ENCODE measurements around the gene BCR.

The BCR gene

GRCh38 chr22:23236440-23237184 is 56.3 kb downstream of the BCR start:
- H4K12ac ChIP-seq (ENCODE audit: low read depth, low read length): no peak overlapping the region
- peaks cover 8 to 12% of the 10 kb centered on the region in 2 experiments for H3K36me3 ChIP-seq (ENCODE audit: control insufficient read depth in 1 of 2, insufficient read depth in 2 of 2, low read length in 2 of 2)
- no peak overlapping the region for H4K91ac ChIP-seq (ENCODE audit: low read depth, low read length)
- no peak overlapping the region for H3K4ac ChIP-seq (ENCODE audit: low read depth, low read length)
- H2AK5ac ChIP-seq (ENCODE audit: low read length): no peak overlapping the region
- no peak overlapping the region for H2BK5ac ChIP-seq (ENCODE audit: low read depth, low read length, poor library complexity)
- H3K27ac ChIP-seq (ENCODE audit: low read depth, low read length): no peak overlapping the region
- H3K27me3 ChIP-seq (ENCODE audit: insufficient read depth, low read length): no peaks in the 10 kb centered on the region
- H3K14ac ChIP-seq (ENCODE audit: low read length): no peak overlapping the region
- H3K79me1 ChIP-seq (ENCODE audit: low read length): peaks cover 2% of the 10 kb centered on the region
- no peak overlapping the region for H2AFZ ChIP-seq (ENCODE audit: insufficient read depth, low read length, poor library complexity)
- peaks cover 6 to 17% of the 10 kb centered on the region in 2 experiments for H3K4me1 ChIP-seq (ENCODE audit: control insufficient read depth in 1 of 2, insufficient read depth in 2 of 2, low read length in 2 of 2)
- H3K4me2 ChIP-seq (ENCODE audit: low read length): no peak overlapping the region
- no peak overlapping the region for H3K23ac ChIP-seq (ENCODE audit: low read length)
- H3K18ac ChIP-seq (ENCODE audit: low read length): no peak overlapping the region
- peaks cover 16% of the 10 kb centered on the region for H3K79me2 ChIP-seq (ENCODE audit: control insufficient read depth, insufficient read depth, low read length, poor library complexity)
- no peak overlapping the region for H2BK12ac ChIP-seq (ENCODE audit: low read length)
- no peak overlapping the region for H3K4me3 ChIP-seq (ENCODE audit: low read depth, low read length)
- H3K9ac ChIP-seq (ENCODE audit: low read length): no peak overlapping the region
- no peak for DNase-seq
- peaks cover 2% of the 10 kb centered on the region for H3K9me3 ChIP-seq (ENCODE audit: insufficient read depth, low read depth, low read length)
- WGBS (ENCODE audit: extremely low coverage, insufficient coverage, insufficient read length): no CpG with 5 or more reads among the region's 14 CpGs
- H2BK120ac ChIP-seq (ENCODE audit: insufficient read depth, low read length, poor library complexity): no peak overlapping the region
- no peak overlapping the region for H4K8ac ChIP-seq (ENCODE audit: low read depth, low read length)

GRCh38 chr22:23237201-23237798 is 57.0 kb downstream of the BCR start:
- Histone ChIP-seq H3K36me3 (ENCODE audit: control insufficient read depth in 1 of 2, insufficient read depth in 2 of 2, low read length in 2 of 2) (peaks cover 8 to 11% of the 10 kb centered on the region in 2 experiments), H3K4ac (ENCODE audit: low read depth, low read length) (no peak overlapping the region), H3K79me2 (ENCODE audit: control insufficient read depth, insufficient read depth, low read length, poor library complexity) (peaks cover 10% of the 10 kb centered on the region), H3K23ac (ENCODE audit: low read length) (no peak overlapping the region), H3K79me1 (ENCODE audit: low read length) (peaks cover 2% of the 10 kb centered on the region), H3K14ac (ENCODE audit: low read length) (no peak overlapping the region), H4K12ac (ENCODE audit: low read depth, low read length) (no peak overlapping the region), H2BK5ac (ENCODE audit: low read depth, low read length, poor library complexity) (no peak overlapping the region), H3K4me1 (ENCODE audit: control insufficient read depth in 1 of 2, insufficient read depth in 2 of 2, low read length in 2 of 2) (peaks cover 11 to 21% of the 10 kb centered on the region in 2 experiments), H3K18ac (ENCODE audit: low read length) (no peak overlapping the region), H2BK120ac (ENCODE audit: insufficient read depth, low read length, poor library complexity) (no peak overlapping the region), H2BK12ac (ENCODE audit: low read length) (no peak overlapping the region), H3K4me2 (ENCODE audit: low read length) (no peak overlapping the region), H4K91ac (ENCODE audit: low read depth, low read length) (no peak overlapping the region), H2AK5ac (ENCODE audit: low read length) (no peak overlapping the region), H3K27me3 (ENCODE audit: insufficient read depth, low read length) (no peaks in the 10 kb centered on the region), H2AFZ (ENCODE audit: insufficient read depth, low read length, poor library complexity) (no peak overlapping the region), H3K27ac (ENCODE audit: low read depth, low read length) (no peak overlapping the region), H3K9ac (ENCODE audit: low read length) (no peak overlapping the region), H4K8ac (ENCODE audit: low read depth, low read length) (no peak overlapping the region), H3K9me3 (ENCODE audit: insufficient read depth, low read depth, low read length) (peaks cover 2% of the 10 kb centered on the region), H3K4me3 (ENCODE audit: low read depth, low read length) (no peak overlapping the region)
- WGBS (ENCODE audit: extremely low coverage, insufficient coverage, insufficient read length): no CpG with 5 or more reads among the region's 16 CpGs
- no peak for DNase-seq

- H3K9me3 ChIP-seq (ENCODE audit: insufficient read depth, low read depth, low read length): peaks cover 2% of the 10 kb centered on the region
- H3K4me2 ChIP-seq (ENCODE audit: low read length): no peak overlapping the region
- H3K27me3 ChIP-seq (ENCODE audit: insufficient read depth, low read length): no peaks in the 10 kb centered on the region
- no peak for DNase-seq
- peaks cover 2% of the 10 kb centered on the region for H3K79me1 ChIP-seq (ENCODE audit: low read length)
- no peak overlapping the region for H3K14ac ChIP-seq (ENCODE audit: low read length)
- H4K12ac ChIP-seq (ENCODE audit: low read depth, low read length): no peak overlapping the region
- H2AK5ac ChIP-seq (ENCODE audit: low read length): no peak overlapping the region
- H3K23ac ChIP-seq (ENCODE audit: low read length): no peak overlapping the region
- no peak overlapping the region for H4K8ac ChIP-seq (ENCODE audit: low read depth, low read length)
- H3K4me3 ChIP-seq (ENCODE audit: low read depth, low read length): no peak overlapping the region
- no peak overlapping the region for H2BK120ac ChIP-seq (ENCODE audit: insufficient read depth, low read length, poor library complexity)
- no peak overlapping the region for H3K27ac ChIP-seq (ENCODE audit: low read depth, low read length)
- H3K36me3 ChIP-seq (ENCODE audit: control insufficient read depth in 1 of 2, insufficient read depth in 2 of 2, low read length in 2 of 2): peaks cover 8 to 11% of the 10 kb centered on the region in 2 experiments
- H3K4me1 ChIP-seq (ENCODE audit: control insufficient read depth in 1 of 2, insufficient read depth in 2 of 2, low read length in 2 of 2): peaks cover 17 to 26% of the 10 kb centered on the region in 2 experiments
- WGBS (ENCODE audit: extremely low coverage, insufficient coverage, insufficient read length): no CpG with 5 or more reads among the region's 10 CpGs
- no peak overlapping the region for H3K4ac ChIP-seq (ENCODE audit: low read depth, low read length)
- H2BK12ac ChIP-seq (ENCODE audit: low read length): no peak overlapping the region
- H2BK5ac ChIP-seq (ENCODE audit: low read depth, low read length, poor library complexity): no peak overlapping the region
- H3K18ac ChIP-seq (ENCODE audit: low read length): no peak overlapping the region
- peaks cover 9% of the 10 kb centered on the region for H3K79me2 ChIP-seq (ENCODE audit: control insufficient read depth, insufficient read depth, low read length, poor library complexity)
- H3K9ac ChIP-seq (ENCODE audit: low read length): no peak overlapping the region
- H2AFZ ChIP-seq (ENCODE audit: insufficient read depth, low read length, poor library complexity): no peak overlapping the region
- H4K91ac ChIP-seq (ENCODE audit: low read depth, low read length): no peak overlapping the region
Observed at GRCh38 chr22:23237841-23238240, 57.5 kb downstream of the BCR start.

- Histone ChIP-seq H3K4me3 (ENCODE audit: low read depth, low read length) (no peak overlapping the region), H4K12ac (ENCODE audit: low read depth, low read length) (no peak overlapping the region), H3K18ac (ENCODE audit: low read length) (peak overlapping the region; percentile 43), H3K14ac (ENCODE audit: low read length) (no peak overlapping the region), H2AFZ (ENCODE audit: insufficient read depth, low read length, poor library complexity) (no peak overlapping the region), H2BK5ac (ENCODE audit: low read depth, low read length, poor library complexity) (no peak overlapping the region), H3K4me2 (ENCODE audit: low read length) (no peak overlapping the region), H4K91ac (ENCODE audit: low read depth, low read length) (no peak overlapping the region), H3K23ac (ENCODE audit: low read length) (no peak overlapping the region), H2BK12ac (ENCODE audit: low read length) (no peak overlapping the region), H3K9ac (ENCODE audit: low read length) (no peak overlapping the region), H2BK120ac (ENCODE audit: insufficient read depth, low read length, poor library complexity) (no peak overlapping the region), H3K79me1 (ENCODE audit: low read length) (peaks cover 4% of the 10 kb centered on the region), H3K4ac (ENCODE audit: low read depth, low read length) (peak overlapping the region; percentile 80), H3K79me2 (ENCODE audit: control insufficient read depth, insufficient read depth, low read length, poor library complexity) (peaks cover 12% of the 10 kb centered on the region), H2AK5ac (ENCODE audit: low read length) (no peak overlapping the region), H3K27me3 (ENCODE audit: insufficient read depth, low read length) (no peaks in the 10 kb centered on the region), H3K36me3 (ENCODE audit: control insufficient read depth in 1 of 2, insufficient read depth in 2 of 2, low read length in 2 of 2) (peaks cover 8 to 10% of the 10 kb centered on the region in 2 experiments), H3K4me1 (ENCODE audit: control insufficient read depth in 1 of 2, insufficient read depth in 2 of 2, low read length in 2 of 2) (peaks cover 20 to 30% of the 10 kb centered on the region in 2 experiments), H3K9me3 (ENCODE audit: insufficient read depth, low read depth, low read length) (peaks cover 2% of the 10 kb centered on the region), H4K8ac (ENCODE audit: low read depth, low read length) (no peak overlapping the region), H3K27ac (ENCODE audit: low read depth, low read length) (no peak overlapping the region)
- WGBS (ENCODE audit: extremely low coverage, insufficient coverage, insufficient read length): no CpG with 5 or more reads among the region's 9 CpGs
- DNase-seq: no peak
Observed at GRCh38 chr22:23238707-23239106, 58.4 kb downstream of the BCR start.

Data from trophoblast cell (in vitro differentiated cells and primary cell).